Measurements from ENCODE around the gene CLEC4E. TPM values are rescaled to one million over a fixed set of nuclear protein-coding genes. Genes with fewer than 3 reads are reported as not detected.
"Not testable (repeated sequence)": the region's sequence is repeated elsewhere in the genome, so short reads cannot be mapped to it uniquely, and the experiment has no call there.

Gene CLEC4E
- total RNA-seq, 1 experiment from 2014 or later = not detected

DNA sequence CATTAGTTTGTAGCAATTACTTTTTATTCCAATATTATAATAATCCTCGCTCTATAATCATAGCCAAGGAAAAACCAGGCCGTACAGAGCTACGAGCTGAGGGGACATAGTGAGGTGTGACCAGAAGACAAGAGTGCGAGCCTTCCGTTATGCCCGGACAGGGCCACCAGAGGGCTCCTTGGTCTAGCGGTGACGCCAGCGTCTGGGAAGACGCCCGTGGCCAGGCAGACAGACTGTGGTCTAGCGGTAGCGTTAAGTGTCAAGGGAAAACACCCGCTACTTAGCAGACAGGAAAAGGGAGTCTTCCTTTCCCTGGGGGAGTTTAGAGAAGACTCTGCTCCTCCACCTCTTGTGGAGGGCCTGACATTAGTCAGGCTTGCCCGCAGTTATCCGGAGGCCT lies 2.9 kb downstream of the CLEC4E start:
- peak; percentile 40 for DNase-seq (ENCODE audit: low spot score)

DNA sequence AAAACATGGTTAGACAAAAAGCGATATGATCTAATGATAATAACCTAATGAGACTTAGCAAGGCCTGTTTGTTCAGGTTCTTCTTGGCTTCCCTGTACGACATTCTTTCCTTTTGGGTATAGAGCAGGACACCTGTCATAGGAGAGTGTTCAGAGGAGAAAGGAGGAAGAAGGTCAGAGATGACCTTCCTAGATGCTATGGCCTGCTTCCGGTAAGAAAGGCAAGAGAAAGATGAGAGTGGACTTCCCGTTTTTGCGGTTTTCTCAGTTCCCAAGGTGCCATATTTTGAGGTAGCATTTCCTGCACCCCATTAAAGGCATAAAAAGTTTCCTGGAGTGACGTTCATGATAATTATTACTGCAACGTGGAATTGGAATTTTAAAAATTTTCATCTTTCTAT lies 8.7 kb downstream of the CLEC4E start:
- DNase-seq (ENCODE audit: low spot score) = no peak

DNA sequence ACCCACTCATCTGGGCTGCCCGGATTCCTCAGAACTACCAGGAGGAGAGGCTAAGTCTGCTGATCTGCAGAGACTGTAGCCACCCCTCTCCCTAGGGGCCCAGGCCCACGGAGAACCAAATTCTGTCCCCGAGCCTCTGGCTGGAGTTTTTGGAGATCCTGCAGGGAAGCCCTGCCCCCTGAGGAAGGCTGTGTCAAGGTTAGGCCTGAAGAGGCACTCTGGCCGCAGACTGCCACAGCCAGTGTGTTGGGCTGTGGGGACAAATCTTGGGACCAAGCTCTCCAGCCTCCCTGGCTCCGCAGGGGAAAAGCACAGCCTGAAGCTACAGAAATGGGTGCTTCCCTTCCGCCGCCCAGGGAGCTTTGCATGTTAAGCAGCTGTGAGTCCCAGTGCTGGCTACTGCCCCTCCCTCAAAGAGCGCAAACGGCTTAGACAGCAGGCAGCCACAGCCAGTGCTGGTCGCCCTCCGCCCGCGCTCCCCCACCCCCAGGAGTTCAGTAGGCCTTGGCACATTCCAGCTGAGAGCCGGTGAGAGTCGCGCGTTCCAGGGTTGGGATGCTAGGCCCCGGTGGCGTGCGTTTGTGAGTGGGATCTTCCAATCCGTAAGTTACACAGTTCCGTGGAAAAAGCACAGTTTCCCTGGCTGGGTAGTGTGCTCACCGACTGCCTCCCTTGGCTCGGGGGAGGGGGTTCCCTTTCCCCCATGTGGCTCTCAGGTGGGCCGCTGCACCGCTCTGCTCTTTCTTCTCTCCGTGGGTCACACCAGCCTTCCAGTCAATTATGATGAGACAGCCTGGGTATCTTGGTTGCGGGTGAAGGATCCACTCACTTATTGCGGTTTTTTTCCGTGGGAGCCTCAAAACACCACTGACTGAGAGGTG lies 13.2 kb downstream of the CLEC4E start:
- DNase-seq (ENCODE audit: low spot score) = no peak

DNA sequence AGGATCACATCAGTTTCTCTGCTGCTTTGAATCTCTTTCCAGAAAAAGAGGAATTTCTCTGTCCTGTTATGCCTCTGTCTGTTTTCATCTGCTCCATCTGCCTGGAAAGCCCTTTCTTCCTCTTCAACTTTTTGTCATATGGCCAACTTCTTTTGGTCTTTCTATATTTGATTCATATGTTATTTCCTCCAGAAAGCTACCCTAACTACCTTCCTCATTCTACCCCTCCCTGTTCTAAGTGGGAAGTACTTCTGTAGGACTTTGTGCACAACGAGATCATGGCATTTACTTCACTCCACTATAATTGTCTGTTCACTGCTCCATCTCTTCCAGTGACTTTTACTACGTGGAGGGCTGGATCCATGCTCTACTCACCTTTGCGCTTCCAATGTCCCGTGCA lies 21.5 kb downstream of the CLEC4E start:
- no peak for DNase-seq (ENCODE audit: low spot score)

DNA sequence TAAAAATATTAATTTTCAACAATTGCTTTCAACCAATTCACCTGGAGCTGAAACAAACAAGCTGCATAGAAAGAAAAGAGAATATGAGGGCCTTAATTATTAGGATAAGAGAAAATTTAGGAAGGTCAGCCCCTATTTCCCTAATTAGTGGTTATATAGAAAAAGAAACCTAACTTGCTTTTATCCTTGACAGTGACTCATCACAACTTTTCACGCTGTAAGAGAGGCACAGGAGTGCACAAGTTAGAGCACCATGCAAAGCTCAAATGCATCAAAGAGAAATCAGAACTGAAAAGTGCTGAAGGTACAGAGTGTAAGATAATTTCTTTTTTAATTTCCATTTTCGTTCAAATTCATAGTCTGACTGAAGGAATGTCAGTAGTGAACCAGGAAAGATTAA lies 22.7 kb downstream of the CLEC4E start:
- no peak for DNase-seq (ENCODE audit: low spot score)

DNA sequence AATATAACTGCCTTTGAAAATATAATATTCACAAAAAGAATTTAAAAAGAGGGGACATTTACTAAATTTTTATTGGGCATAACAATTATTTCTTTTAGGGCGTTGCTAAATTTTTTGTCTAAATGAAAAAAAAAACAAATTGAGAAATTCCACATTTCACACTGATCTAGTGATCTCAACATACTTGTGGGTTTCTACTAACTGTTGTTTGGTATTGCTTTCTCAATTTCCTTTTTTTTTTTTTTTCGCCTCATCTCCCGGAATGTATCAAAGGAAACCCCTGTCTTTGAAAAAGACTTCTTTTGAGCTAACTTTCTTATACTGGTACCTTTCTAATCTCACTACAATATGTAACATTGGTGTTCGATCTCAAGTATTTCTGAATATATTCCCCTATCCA lies 27.4 kb downstream of the CLEC4E start, which contains the start of gene CLEC4D:
CLEC4D (plus strand) TSS at position 248 of the 400 bp plus-strand sequence. CDS start 230 bp downstream, outside the sequence.
- DNase-seq (ENCODE audit: low spot score) = no peak

DNA sequence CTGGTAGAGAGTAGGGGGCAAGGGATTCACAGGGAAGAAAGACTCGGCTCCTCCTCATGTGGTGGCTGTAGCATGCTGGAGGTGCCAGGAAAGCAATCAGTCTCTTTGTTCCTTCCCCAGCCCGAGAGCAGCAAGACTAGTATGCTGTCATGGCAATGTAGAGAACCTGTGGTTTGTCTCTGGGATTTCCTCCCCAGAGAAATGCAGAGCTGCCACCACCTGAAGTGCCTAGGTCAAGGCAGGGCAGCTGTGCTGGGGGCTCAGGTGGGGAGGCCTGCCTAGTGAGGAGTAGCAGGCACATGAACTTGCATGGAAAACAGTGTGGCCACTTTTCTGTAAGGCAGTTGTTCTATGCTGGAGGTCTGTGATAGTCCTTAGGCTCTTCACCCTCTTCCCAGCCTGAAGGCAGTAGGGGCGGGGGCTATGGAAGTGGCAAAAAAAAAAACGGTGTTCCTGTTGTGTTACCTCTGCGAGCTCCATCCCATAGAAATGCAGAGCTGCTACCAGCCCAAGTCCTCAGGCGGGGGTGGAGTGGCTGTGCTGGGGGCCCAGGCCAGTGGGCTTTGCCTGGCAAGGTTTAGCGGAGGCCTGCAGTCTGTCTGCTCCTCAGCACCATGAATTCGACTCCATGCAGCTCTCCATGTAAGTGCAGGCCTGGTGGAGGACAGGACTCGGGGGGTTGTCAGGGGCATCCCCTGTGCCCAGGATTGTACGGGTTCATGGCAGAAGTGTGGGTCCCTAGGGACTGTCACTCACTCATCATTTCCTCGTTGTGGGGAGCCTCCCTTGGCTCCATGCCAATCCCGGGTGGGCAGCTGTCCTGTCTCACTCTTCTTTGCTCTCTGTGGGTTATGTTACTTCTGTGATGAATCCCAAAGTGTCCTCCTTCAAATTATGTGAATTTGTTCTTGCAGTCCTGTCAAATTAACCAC lies 31.5 kb downstream of the CLEC4E start:
- DNase-seq (ENCODE audit: low spot score) = no peak

DNA sequence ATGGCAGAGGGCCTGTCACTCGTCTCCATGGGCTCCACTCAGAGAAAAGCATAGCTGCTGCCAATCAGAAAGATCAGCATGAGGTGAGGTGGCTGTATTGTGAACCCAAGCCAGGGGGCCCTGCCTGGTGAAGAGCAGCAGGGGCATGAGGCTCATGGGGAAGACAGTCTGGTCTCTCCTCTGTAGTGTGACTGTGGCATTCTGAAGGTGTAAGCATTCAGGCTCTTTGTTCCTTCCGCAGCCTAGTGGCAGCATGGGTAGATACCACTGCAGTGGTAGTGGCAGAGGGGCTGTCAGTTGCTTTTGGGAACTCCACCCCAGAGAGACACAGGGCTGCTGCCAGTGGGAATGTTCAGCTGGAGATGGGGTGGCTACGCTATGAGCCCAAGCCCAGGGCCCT lies 32.5 kb downstream of the CLEC4E start:
- DNase-seq (ENCODE audit: low spot score) = no peak

DNA sequence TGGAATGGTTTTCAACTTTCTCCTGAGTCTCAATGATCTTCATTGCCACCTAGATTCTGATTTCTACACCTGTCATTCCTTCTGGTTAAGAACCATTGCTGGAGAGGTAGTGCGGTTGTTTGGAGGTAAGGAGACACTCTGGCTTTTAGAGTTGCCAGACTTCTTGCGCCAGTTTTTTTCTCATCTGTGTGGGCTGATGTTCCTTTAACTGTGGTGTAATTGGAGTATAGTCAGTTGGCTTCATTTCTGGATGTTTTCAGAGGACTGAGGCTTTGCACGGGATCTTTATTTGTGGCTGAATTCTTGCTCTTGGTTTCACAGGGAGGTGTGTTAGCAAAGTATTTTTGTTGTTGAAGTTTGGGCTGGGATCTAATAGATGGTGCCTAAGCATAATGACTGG lies 33.1 kb downstream of the CLEC4E start:
- DNase-seq (ENCODE audit: low spot score) = no peak

DNA sequence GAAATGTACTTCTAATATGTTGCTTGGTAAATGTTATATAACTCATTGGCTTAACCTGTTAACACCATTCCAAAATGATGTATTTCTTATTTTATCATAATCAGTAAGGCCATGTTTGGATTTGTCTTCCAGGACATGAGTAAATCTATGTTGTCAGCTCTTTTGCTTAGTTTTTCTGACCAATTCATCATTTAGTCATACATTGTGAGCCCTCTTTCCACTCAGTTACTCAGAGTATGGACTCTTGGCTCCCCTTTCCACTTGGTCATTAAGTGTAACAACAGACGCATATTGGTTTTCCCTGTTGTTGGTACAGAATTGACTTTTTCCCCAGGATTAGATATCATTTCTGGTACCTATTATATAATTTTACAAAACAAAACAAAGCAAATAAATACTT lies 36.4 kb downstream of the CLEC4E start:
- no peak for DNase-seq (ENCODE audit: low spot score)

DNA sequence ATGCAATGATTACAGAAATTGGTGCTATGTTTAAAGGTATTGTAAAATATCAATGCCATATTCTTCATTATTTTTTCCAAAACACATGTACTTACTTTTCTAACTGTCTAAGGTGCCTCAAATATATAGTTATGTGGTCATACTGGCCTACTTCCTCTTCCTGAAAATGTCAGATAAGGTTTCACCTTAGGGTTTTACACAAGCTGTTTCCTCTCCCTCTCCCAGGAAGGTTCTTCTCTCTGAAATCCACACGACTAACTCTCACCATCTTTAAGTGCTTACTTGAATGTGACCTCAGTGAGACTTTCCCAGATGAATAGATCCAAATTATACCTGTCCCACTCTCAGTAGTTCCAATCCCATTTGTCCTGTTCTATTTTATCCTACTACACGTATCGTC lies 39.0 kb downstream of the CLEC4E start:
- DNase-seq (ENCODE audit: low spot score) = no peak

DNA sequence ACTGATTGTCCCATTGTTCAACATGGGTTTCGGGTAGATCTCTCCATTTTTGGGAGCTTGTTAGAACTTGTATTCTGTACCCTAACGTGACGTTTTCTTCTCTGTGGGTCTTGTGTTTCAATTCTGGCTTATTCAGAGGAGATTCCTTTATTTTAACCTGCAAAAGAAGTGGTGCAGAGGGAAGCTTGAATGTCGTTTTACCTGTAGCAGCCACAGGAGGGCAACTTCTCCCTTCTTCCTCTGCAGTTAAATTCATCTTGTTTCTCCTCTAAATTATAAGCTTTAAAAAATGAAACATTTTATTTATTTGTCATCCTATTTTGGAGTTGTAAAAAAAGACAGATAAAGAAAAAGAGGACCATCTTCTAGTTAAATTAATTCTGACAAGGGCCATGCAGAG lies 41.1 kb downstream of the CLEC4E start:
- no peak for DNase-seq (ENCODE audit: low spot score)

DNA sequence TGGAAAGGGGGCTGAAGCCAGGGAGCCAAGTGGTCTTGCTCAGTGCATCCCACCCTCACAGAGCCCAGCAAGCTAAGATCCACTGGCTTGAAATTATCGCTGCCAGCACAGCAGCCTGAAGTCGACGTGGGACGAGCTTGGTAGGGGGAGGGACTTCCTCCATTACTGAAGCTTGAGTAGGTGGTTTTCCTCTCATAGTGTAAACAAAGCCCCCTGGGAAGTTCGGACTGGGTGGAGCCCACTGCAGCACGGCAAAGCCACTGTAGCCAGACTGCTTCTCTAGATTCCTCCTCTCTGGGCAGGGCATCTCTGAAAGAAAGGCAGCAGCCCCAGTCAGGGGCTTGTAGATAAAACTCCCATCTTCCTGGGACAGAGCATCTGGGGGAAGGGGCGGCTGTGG lies 44.6 kb downstream of the CLEC4E start:
- DNase-seq (ENCODE audit: low spot score) = not testable (repeated sequence)

DNA sequence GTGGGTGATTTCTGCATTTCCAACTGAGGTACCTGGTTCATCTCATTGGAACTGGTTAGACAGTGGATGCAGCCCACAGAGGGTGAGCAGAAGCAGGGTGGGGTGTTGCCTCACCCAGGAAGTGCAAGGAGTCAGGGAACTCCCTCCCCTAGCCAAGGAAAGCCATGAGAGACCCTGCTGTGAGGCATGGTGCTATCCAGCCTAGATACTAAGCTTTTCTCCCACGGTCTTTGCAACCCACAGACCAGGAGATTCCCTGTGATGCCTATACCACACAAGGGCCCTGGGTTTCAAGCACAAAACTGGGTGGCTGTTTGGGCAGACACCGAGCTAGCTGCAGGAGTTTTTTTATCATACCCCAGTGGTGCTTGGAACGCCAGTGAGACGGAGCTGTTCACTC lies 45.0 kb downstream of the CLEC4E start:
- DNase-seq (ENCODE audit: low spot score) = not testable (repeated sequence)

DNA sequence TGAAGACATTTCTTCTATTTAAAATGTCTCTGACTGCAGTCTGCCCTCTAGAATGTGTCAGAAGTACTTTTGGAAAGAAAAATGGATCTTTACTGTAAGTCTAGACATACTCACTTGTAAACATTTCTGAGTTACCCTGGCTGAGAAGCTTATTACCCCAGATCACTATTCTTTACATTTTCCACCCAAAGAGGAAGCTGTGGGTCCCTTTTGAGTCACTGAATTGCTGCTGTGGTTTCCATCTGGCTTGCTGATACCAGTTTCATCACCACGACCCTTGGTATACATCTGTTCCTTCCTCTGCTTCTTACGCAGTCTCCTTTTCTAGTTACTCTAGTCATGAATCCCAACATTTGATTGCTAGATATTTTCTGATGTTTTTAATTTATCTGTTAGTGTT lies 47.6 kb downstream of the CLEC4E start:
- DNase-seq (ENCODE audit: low spot score) = no peak

DNA sequence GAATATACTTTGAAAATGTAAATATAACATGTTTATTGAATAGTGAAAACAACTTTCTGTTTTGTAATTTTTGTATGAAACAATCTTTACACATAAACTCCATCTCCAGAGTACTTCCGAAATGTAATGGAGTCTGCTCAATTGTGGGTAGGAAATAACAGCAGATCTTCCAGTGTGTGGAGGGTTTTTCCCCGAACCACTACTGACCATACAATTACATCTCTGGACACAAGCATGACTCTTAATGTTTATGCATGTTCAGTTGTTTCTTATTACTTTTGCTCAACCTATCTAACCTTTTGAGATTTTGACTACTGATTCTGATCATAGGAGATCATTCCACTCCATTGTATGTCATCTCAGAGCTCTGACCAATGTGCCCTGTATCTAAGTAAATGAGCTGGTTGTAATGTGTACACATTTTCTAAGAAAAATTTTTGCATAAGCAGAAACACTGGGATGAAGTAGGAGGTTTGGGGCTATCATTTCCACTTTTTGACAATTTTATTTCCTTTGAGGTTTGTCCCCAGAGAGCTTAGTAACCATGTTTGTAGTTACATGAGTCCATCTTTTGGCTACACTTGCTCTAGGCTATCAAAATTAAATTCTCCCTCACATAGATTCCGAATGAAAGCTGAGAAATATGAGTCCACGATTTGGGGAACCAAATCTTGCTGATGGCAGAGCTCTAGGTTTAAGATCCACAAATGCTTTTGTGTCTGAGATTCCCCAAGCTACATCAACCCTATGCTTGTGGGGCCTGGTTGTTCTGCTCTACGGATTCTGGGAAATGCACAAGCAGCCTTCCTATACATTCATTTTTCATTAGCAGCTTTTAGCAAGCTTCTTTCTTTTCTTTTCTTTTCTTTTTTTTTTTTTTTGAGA lies 48.8 kb downstream of the CLEC4E start:
- no peak for DNase-seq (ENCODE audit: low spot score)

Other genes with a start within 250 kb of the CLEC4E start
- gene CLEC6A, start 84.9 kb downstream of the CLEC4E start, total RNA-seq (2014; rRNA removed; shearing (Covaris generic)) = not detected in 2 replicates
- gene CLEC4D, start 27.4 kb downstream of the CLEC4E start, total RNA-seq (2014; rRNA removed; shearing (Covaris generic)) = not detected in 2 replicates
- gene AICDA, start 72.0 kb upstream of the CLEC4E start, total RNA-seq (2014; rRNA removed; shearing (Covaris generic)) = not detected in 2 replicates
- gene MFAP5, start 121.9 kb upstream of the CLEC4E start, total RNA-seq (2014; rRNA removed; shearing (Covaris generic)) = not detected in 2 replicates
- 15.9 and 18.6 TPM in 2 replicates for gene RIMKLB, start 157.1 kb upstream of the CLEC4E start, total RNA-seq (2014; rRNA removed; shearing (Covaris generic))